ENCODE results near the gene TNRC6A. TPM values are rescaled to one million over a fixed set of nuclear protein-coding genes. Genes with fewer than 3 reads are reported as not detected.

TNRC6A gene
- total and polyA plus RNA-seq, 2 experiments from 2014 or later: 93.1 to 124 TPM

GRCh38 chr16:24686678-24687077, 42.8 kb upstream of the TNRC6A start (continued):
- TF ChIP-seq ZNF462 (CRISPR knock-in tag; IDR thresholded peaks at IDR 0.05) (no peak), EZH2phosphoT487 (IDR thresholded peaks at IDR 0.05; ENCODE audit: unreplicated experiment) (no peak), JUNB (IDR thresholded peaks at IDR 0.05; ENCODE audit: unreplicated experiment) (no peak), EZH2 (IDR thresholded peaks at IDR 0.05; ENCODE audit: low read depth, unreplicated experiment) (no peak), ZNF331 (CRISPR knock-in tag; IDR thresholded peaks at IDR 0.05; ENCODE audit: low read depth) (no peak), ETS1 (IDR thresholded peaks at IDR 0.05) (no peak), NANOG (IDR thresholded peaks at IDR 0.05; ENCODE audit: borderline replicate concordance) (no peak)

GRCh38 chr16:24688359-24688758, 41.1 kb upstream of the TNRC6A start:
- Histone ChIP-seq H4K20me1 (replicated peaks; ENCODE audit: insufficient read depth) (no peaks in the 10 kb centered on the region), H3K27ac (ENCODE audit: low read depth) (no peak overlapping the region), H2AFZ (no peak overlapping the region), H3K4me3 (no peak overlapping the region), H3F3A (replicated peaks; ENCODE audit: low read depth) (0 out of 2 replicates have a peak, but pooled peaks cover 6% of the 10 kb centered on the region), H3K27me3 (ENCODE audit: insufficient read depth) (no peaks in the 10 kb centered on the region), H3K4me1 (ENCODE audit: insufficient read depth) (peaks cover 15% of the 10 kb centered on the region), H3K4me2 (no peak overlapping the region), H3K79me2 (replicated peaks; ENCODE audit: insufficient read depth) (no peaks in the 10 kb centered on the region), H3K9me2 (ENCODE audit: insufficient read depth) (no peaks in the 10 kb centered on the region), H3K36me3 (ENCODE audit: insufficient read depth) (no peaks in the 10 kb centered on the region)
- Mint-ChIP-seq H3K4me1 (peaks cover 27% of the 10 kb centered on the region), H3K27me3 (ENCODE audit: insufficient read depth, low read depth, poor library complexity) (no peaks in the 10 kb centered on the region), H3K36me3 (ENCODE audit: low read depth) (no peaks in the 10 kb centered on the region), H3K4me3 (no peak overlapping the region), H3K9me3 (no peaks in the 10 kb centered on the region), H3K27ac (no peak overlapping the region)
- DNase-seq (ENCODE audit: low spot score) (no peak), ATAC-seq (no peak)
- TF ChIP-seq CREB1 (CRISPR knock-in tag; IDR thresholded peaks at IDR 0.05; ENCODE audit: low read depth) (no peak), JUNB (IDR thresholded peaks at IDR 0.05; ENCODE audit: unreplicated experiment) (no peak), ETS1 (IDR thresholded peaks at IDR 0.05) (no peak), ZNF114 (CRISPR knock-in tag; IDR thresholded peaks at IDR 0.05) (no peak), POLR2AphosphoS5 (IDR thresholded peaks at IDR 0.05; ENCODE audit: low read depth) (no peak), STAT1 (IDR thresholded peaks at IDR 0.05; ENCODE audit: unreplicated experiment) (no peak)
